ENCODE measurements around the gene FANCD2OS.
"Not testable (repeated sequence)": the region's sequence is repeated elsewhere in the genome, so short reads cannot be mapped to it uniquely, and the experiment has no call there.

Gene FANCD2OS

GRCh38 chr3:10093678-10094077 is 14.4 kb downstream of the FANCD2OS start:
- no peak for DNase-seq (ENCODE audit: low read depth)

GRCh38 chr3:10091387-10091786 is 16.7 kb downstream of the FANCD2OS start:
- not testable (repeated sequence) for DNase-seq (ENCODE audit: low read depth)

- not testable (repeated sequence) for DNase-seq (ENCODE audit: low read depth)
Measured at GRCh38 chr3:10090774-10091173, 17.3 kb downstream of the FANCD2OS start.

- no peak for DNase-seq (ENCODE audit: low read depth)
Measured at GRCh38 chr3:10090179-10090578, 17.9 kb downstream of the FANCD2OS start.

- no peak for DNase-seq (ENCODE audit: low read depth)
Measured at GRCh38 chr3:10088256-10088655, 19.8 kb downstream of the FANCD2OS start.

GRCh38 chr3:10085738-10086137 is 22.3 kb downstream of the FANCD2OS start:
- no peak for DNase-seq (ENCODE audit: low read depth)

GRCh38 chr3:10081871-10082270 is 26.2 kb downstream of the FANCD2OS start:
- DNase-seq (ENCODE audit: low read depth): no peak

- no peak for DNase-seq (ENCODE audit: low read depth)
Measured at GRCh38 chr3:10074666-10075065, 33.4 kb downstream of the FANCD2OS start.

- not testable (repeated sequence) for DNase-seq (ENCODE audit: low read depth)
Measured at GRCh38 chr3:10070077-10070476, 38.0 kb downstream of the FANCD2OS start.

GRCh38 chr3:10055097-10055496 is 53.0 kb downstream of the FANCD2OS start:
- DNase-seq (ENCODE audit: low read depth): no peak

Measured in stimulated activated CD8-positive, alpha-beta memory T cell treated with anti-CD3 and anti-CD28 coated beads, Interleukin-12 subunit alpha, Interleukin-12 subunit beta, amount 100 ng/mL, for 1 hour (primary cell).